Measurements from ENCODE around the gene ITSN2.

DNA sequence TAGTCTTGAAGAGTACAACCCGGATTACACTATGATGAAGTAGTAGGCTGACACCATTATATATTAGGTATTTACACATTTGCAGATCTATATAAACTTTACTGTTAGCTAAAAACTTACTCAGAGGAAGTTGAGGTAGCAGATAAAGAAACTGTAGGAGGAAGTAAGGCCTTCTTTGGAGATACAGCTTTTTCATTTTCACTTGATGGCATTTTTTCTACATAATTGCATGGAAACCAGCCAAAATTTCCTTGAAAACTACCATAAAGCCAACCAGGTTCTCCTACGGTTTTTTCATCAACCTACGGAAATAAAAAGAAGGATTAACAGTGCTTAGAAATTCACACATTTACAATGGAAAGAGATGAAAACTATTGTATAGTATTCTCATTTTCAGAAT, 98.9 kb downstream of the ITSN2 start:
- TF ChIP-seq, protein P1, sequence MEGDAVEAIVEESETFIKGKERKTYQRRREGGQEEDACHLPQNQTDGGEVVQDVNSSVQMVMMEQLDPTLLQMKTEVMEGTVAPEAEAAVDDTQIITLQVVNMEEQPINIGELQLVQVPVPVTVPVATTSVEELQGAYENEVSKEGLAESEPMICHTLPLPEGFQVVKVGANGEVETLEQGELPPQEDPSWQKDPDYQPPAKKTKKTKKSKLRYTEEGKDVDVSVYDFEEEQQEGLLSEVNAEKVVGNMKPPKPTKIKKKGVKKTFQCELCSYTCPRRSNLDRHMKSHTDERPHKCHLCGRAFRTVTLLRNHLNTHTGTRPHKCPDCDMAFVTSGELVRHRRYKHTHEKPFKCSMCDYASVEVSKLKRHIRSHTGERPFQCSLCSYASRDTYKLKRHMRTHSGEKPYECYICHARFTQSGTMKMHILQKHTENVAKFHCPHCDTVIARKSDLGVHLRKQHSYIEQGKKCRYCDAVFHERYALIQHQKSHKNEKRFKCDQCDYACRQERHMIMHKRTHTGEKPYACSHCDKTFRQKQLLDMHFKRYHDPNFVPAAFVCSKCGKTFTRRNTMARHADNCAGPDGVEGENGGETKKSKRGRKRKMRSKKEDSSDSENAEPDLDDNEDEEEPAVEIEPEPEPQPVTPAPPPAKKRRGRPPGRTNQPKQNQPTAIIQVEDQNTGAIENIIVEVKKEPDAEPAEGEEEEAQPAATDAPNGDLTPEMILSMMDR (IDR thresholded peaks at IDR 0.05) = no peak
- TF ChIP-seq POLR2A (IDR thresholded peaks at IDR 0.05) (no peak), EP300 (IDR thresholded peaks at IDR 0.05) (no peak), POLR2AphosphoS5 (IDR thresholded peaks at IDR 0.05) (no peak)
